ENCODE data around the gene AUTS2.
"Not testable (repeated sequence)": the region's sequence is repeated elsewhere in the genome, so short reads cannot be mapped to it uniquely, and the experiment has no call there.

Gene AUTS2

GRCh38 chr7:70582927-70583895, 984.9 kb downstream of the AUTS2 start:
- no peak for DNase-seq (ENCODE audit: low read depth)

GRCh38 chr7:70583965-70584883, 985.9 kb downstream of the AUTS2 start:
- no peak for DNase-seq (ENCODE audit: low read depth)

- DNase-seq (ENCODE audit: low read depth) = no peak
Measured at GRCh38 chr7:70585071-70585470, 986.8 kb downstream of the AUTS2 start.

GRCh38 chr7:70586822-70587221, 988.5 kb downstream of the AUTS2 start:
- DNase-seq (ENCODE audit: low read depth) = no peak

GRCh38 chr7:70587739-70588138, 989.5 kb downstream of the AUTS2 start:
- no peak for DNase-seq (ENCODE audit: low read depth)

- no peak for DNase-seq (ENCODE audit: low read depth)
Measured at GRCh38 chr7:70588191-70588921, 990.1 kb downstream of the AUTS2 start.

GRCh38 chr7:70589010-70589409, 990.7 kb downstream of the AUTS2 start:
- DNase-seq (ENCODE audit: low read depth) = no peak

GRCh38 chr7:70589590-70589989, 991.3 kb downstream of the AUTS2 start:
- DNase-seq (ENCODE audit: low read depth) = no peak

GRCh38 chr7:70590126-70590854, 992.0 kb downstream of the AUTS2 start:
- no peak for DNase-seq (ENCODE audit: low read depth)

- DNase-seq (ENCODE audit: low read depth) = no peak
Measured at GRCh38 chr7:70591643-70592042, 993.4 kb downstream of the AUTS2 start.

GRCh38 chr7:70592171-70592570, 993.9 kb downstream of the AUTS2 start:
- no peak for DNase-seq (ENCODE audit: low read depth)

- DNase-seq (ENCODE audit: low read depth) = no peak
Measured at GRCh38 chr7:70594170-70594569, 995.9 kb downstream of the AUTS2 start.

GRCh38 chr7:70594885-70595284, 996.6 kb downstream of the AUTS2 start:
- not testable (repeated sequence) for DNase-seq (ENCODE audit: low read depth)

GRCh38 chr7:70595370-70595754, 997.1 kb downstream of the AUTS2 start:
- no peak for DNase-seq (ENCODE audit: low read depth)

GRCh38 chr7:70595755-70596597, 997.7 kb downstream of the AUTS2 start:
- no peak for DNase-seq (ENCODE audit: low read depth)

- DNase-seq (ENCODE audit: low read depth) = no peak
Measured at GRCh38 chr7:70596598-70596913, 998.3 kb downstream of the AUTS2 start.

- no peak for DNase-seq (ENCODE audit: low read depth)
Measured at GRCh38 chr7:70597066-70597465, 998.8 kb downstream of the AUTS2 start.

- no peak for DNase-seq (ENCODE audit: low read depth)
Measured at GRCh38 chr7:70598976-70599375, 1000.7 kb downstream of the AUTS2 start.

GRCh38 chr7:70599446-70600190, 1001.3 kb downstream of the AUTS2 start:
- DNase-seq (ENCODE audit: low read depth) = no peak

- no peak for DNase-seq (ENCODE audit: low read depth)
Measured at GRCh38 chr7:70600993-70601392, 1002.7 kb downstream of the AUTS2 start.
